Nephron progenitor cell (in vitro differentiated cells): Measurements from ENCODE around the gene C12orf75.
A peak's percentile ranks its signal among the peaks of the same experiment; 100 is the strongest.

Source experiments
- DNase-seq: peaks from one replicate; pipeline ENCODE4 v3.0.0; 2021
- H3K27ac Mint-ChIP-seq: 2 replicates; pipeline ENCODE4 v1.8.0; 2021; ENCODE audit warnings: mild to moderate bottlenecking, moderate library complexity, mixed read lengths
- H3K27me3 Mint-ChIP-seq: 2 replicates; pipeline ENCODE4 v1.8.0; 2021; ENCODE audit warnings: mild to moderate bottlenecking, low read depth, mixed read lengths; ENCODE audit not compliant: poor library complexity
- H3K36me3 Mint-ChIP-seq: 2 replicates; pipeline ENCODE4 v1.8.0; 2021; ENCODE audit warnings: low read depth, mixed read lengths
- H3K4me1 Mint-ChIP-seq: 2 replicates; pipeline ENCODE4 v1.8.0; 2021; ENCODE audit warnings: mixed read lengths
- H3K4me3 Mint-ChIP-seq: 2 replicates; pipeline ENCODE4 v1.8.0; 2021; ENCODE audit warnings: mild to moderate bottlenecking, moderate library complexity, mixed read lengths
- H3K9me3 Mint-ChIP-seq: 2 replicates; pipeline ENCODE4 v1.8.0; 2021; ENCODE audit warnings: mild to moderate bottlenecking, moderate library complexity, mixed read lengths
- CTCF ChIP-seq: fragments of 200-600 bp; sonication (generic); IDR thresholded peaks from 2 replicates; pipeline ENCODE4 v1.5.0; 2021; ENCODE audit warnings: antibody characterized with exemption

Gene C12orf75

GRCh38 chr12:105419606-105420005 is 89.1 kb downstream of the C12orf75 start:
- Mint-ChIP-seq H3K4me3 (no peak overlapping the region), H3K4me1 (peaks cover 11% of the 10 kb centered on the region), H3K36me3 (no peaks in the 10 kb centered on the region), H3K27me3 (peaks cover 4% of the 10 kb centered on the region), H3K27ac (no peak overlapping the region), H3K9me3 (peaks cover 7% of the 10 kb centered on the region)
- no peak for TF ChIP-seq CTCF
- DNase-seq = no peak

- TF ChIP-seq CTCF = no peak
- Mint-ChIP-seq H3K9me3 (peaks cover 7% of the 10 kb centered on the region), H3K36me3 (no peaks in the 10 kb centered on the region), H3K4me1 (peaks cover 11% of the 10 kb centered on the region), H3K27me3 (peaks cover 4% of the 10 kb centered on the region), H3K4me3 (no peak overlapping the region), H3K27ac (no peak overlapping the region)
- no peak for DNase-seq
Measured at GRCh38 chr12:105420046-105420445, 89.6 kb downstream of the C12orf75 start.

GRCh38 chr12:105420659-105421240 is 90.3 kb downstream of the C12orf75 start:
- peak; percentile 83 for DNase-seq
- TF ChIP-seq CTCF = peak; percentile 97
- Mint-ChIP-seq H3K4me1 (peaks cover 11% of the 10 kb centered on the region), H3K36me3 (no peaks in the 10 kb centered on the region), H3K9me3 (peaks cover 7% of the 10 kb centered on the region), H3K27ac (no peak overlapping the region), H3K4me3 (no peak overlapping the region), H3K27me3 (peaks cover 4% of the 10 kb centered on the region)
